Karpas-422 (cell line): ENCODE data around the gene LDAF1. TPM values are rescaled to one million over a fixed set of nuclear protein-coding genes. Genes with fewer than 3 reads are reported as not detected.

ENCODE experiments used
- DNase-seq: peaks from one replicate; pipeline ENCODE4 v3.0.0-alpha.2; 2015
- H2AFZ ChIP-seq: fragments of 200-600 bp; sonication (generic); 2 replicates; pipeline ENCODE4 v1.6.1; 2014; ENCODE audit warnings: antibody characterized with exemption, low read length, mixed read lengths
- H3K27ac ChIP-seq: fragments of 200-600 bp; sonication (generic); 2 replicates; pipeline ENCODE4 v1.5.1; 2014; ENCODE audit warnings: mild to moderate bottlenecking, low read length, moderate library complexity
- H3K27me3 ChIP-seq: fragments of 200-600 bp; sonication (generic); 2 replicates; pipeline ENCODE4 v1.6.1; 2014; ENCODE audit warnings: low read length, mixed read lengths
- H3K36me3 ChIP-seq: fragments of 200-600 bp; sonication (generic); 2 replicates; pipeline ENCODE4 v1.6.1; 2014; ENCODE audit warnings: low read length, mixed read lengths; ENCODE audit not compliant: insufficient read depth
- H3K4me1 ChIP-seq: fragments of 200-600 bp; sonication (generic); 2 replicates; pipeline ENCODE4 v1.6.1; 2014; ENCODE audit warnings: mild to moderate bottlenecking, low read length, mixed read lengths
- H3K4me2 ChIP-seq: fragments of 200-600 bp; sonication (generic); 2 replicates; pipeline ENCODE4 v1.6.1; 2014; ENCODE audit warnings: low read length, low read depth, mild to moderate bottlenecking; ENCODE audit not compliant: poor library complexity, severe bottlenecking
- H3K4me3 ChIP-seq: fragments of 200-600 bp; sonication (generic); 2 replicates; pipeline ENCODE4 v1.5.1; 2014; ENCODE audit warnings: mild to moderate bottlenecking, antibody characterized with exemption, low read length, mixed read lengths
- H3K79me2 ChIP-seq: fragments of 200-600 bp; sonication (generic); 2 replicates; pipeline ENCODE4 v1.6.1; 2014; ENCODE audit warnings: mild to moderate bottlenecking, low read length, mixed read lengths
- H3K9ac ChIP-seq: fragments of 200-600 bp; sonication (generic); 2 replicates; pipeline ENCODE4 v1.6.0; 2014; ENCODE audit warnings: low read length
- H3K9me2 ChIP-seq: fragments of 200-600 bp; sonication (generic), shearing (Covaris generic); replicated peaks from 2 replicates; pipeline ENCODE4 v1.6.0; 2014; ENCODE audit warnings: mild to moderate bottlenecking, low read length, moderate library complexity; ENCODE audit not compliant: insufficient read depth
- H3K9me3 ChIP-seq: fragments of 300-700, 200-600 bp; sonication (generic); 2 replicates; pipeline ENCODE4 v1.6.1; 2014; ENCODE audit warnings: low read length, mixed read lengths
- H4K20me1 ChIP-seq: fragments of 200-600 bp; sonication (generic); 2 replicates; pipeline ENCODE4 v1.6.1; 2014; ENCODE audit warnings: mild to moderate bottlenecking, antibody characterized with exemption, low read length, low read depth; ENCODE audit not compliant: insufficient read depth
- total RNA-seq: library from RNA; depleted of rRNA; stranded (reverse); fragments of >200 nt; shearing (Covaris generic); gene quantifications from 2 replicates; pipeline ENCODE4 v1.2.3, GENCODE V29; 2014; ENCODE audit warnings: low replicate concordance

Gene LDAF1
- total RNA-seq, 1 experiment from 2014 or later, result 48.3 TPM

DNA sequence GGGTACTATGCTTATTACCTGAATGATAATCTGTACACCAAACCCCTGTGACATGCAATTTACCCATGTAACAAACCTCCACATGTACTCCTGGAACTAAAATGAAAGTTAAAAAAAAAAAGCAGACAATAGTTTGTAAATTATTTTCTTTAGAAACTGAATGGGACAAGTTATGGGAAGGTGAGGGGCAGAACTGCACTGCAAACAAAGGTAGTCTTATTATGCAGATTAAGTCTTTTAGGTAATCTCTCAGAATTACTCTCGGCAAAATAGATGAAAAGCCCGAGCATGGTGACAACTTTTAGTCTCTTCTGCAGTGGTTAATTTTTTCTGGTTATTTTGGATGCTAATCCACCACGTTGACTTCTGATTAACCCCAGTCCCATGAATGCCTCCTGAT is 25.5 kb downstream of the LDAF1 start:
- no peak for DNase-seq
- Histone ChIP-seq H3K36me3 (peaks cover 29% of the 10 kb centered on the region), H3K27me3 (no peaks in the 10 kb centered on the region), H3K4me1 (peaks cover 4% of the 10 kb centered on the region), H3K9ac (no peak overlapping the region), H3K79me2 (no peaks in the 10 kb centered on the region), H2AFZ (no peak overlapping the region), H3K27ac (no peak overlapping the region), H3K9me2 (no peaks in the 10 kb centered on the region), H4K20me1 (no peaks in the 10 kb centered on the region), H3K9me3 (no peaks in the 10 kb centered on the region), H3K4me3 (no peak overlapping the region), H3K4me2 (no peak overlapping the region)

- H3K27ac ChIP-seq, result no peak overlapping the region
- H3K79me2 ChIP-seq, result no peaks in the 10 kb centered on the region
- no peak overlapping the region for H3K4me3 ChIP-seq
- no peak overlapping the region for H3K4me2 ChIP-seq
- peaks cover 4% of the 10 kb centered on the region for H3K4me1 ChIP-seq
- H3K27me3 ChIP-seq, result no peaks in the 10 kb centered on the region
- H3K9me3 ChIP-seq, result no peaks in the 10 kb centered on the region
- DNase-seq, result peak; percentile 49
- no peaks in the 10 kb centered on the region for H3K9me2 ChIP-seq
- H2AFZ ChIP-seq, result no peak overlapping the region
- no peaks in the 10 kb centered on the region for H4K20me1 ChIP-seq
- H3K9ac ChIP-seq, result no peak overlapping the region
- H3K36me3 ChIP-seq, result peaks cover 20% of the 10 kb centered on the region
Observed at GRCh38 chr16:21184834-21185233, 26.4 kb downstream of the LDAF1 start.

GRCh38 chr16:21185659-21186325 is 27.3 kb downstream of the LDAF1 start:
- Histone ChIP-seq H3K4me3 (no peak overlapping the region), H3K9me2 (no peaks in the 10 kb centered on the region), H3K79me2 (no peaks in the 10 kb centered on the region), H4K20me1 (no peaks in the 10 kb centered on the region), H2AFZ (no peak overlapping the region), H3K4me2 (no peak overlapping the region), H3K9ac (no peak overlapping the region), H3K4me1 (peaks cover 4% of the 10 kb centered on the region), H3K27ac (no peak overlapping the region), H3K9me3 (no peaks in the 10 kb centered on the region), H3K36me3 (peaks cover 14% of the 10 kb centered on the region), H3K27me3 (no peaks in the 10 kb centered on the region)
- DNase-seq, result no peak

- peaks cover 4% of the 10 kb centered on the region for H3K4me1 ChIP-seq
- no peaks in the 10 kb centered on the region for H4K20me1 ChIP-seq
- H3K9me2 ChIP-seq, result no peaks in the 10 kb centered on the region
- DNase-seq, result no peak
- H3K4me3 ChIP-seq, result no peak overlapping the region
- no peak overlapping the region for H3K27ac ChIP-seq
- H3K36me3 ChIP-seq, result peaks cover 9% of the 10 kb centered on the region
- H2AFZ ChIP-seq, result no peak overlapping the region
- no peaks in the 10 kb centered on the region for H3K9me3 ChIP-seq
- no peak overlapping the region for H3K4me2 ChIP-seq
- no peaks in the 10 kb centered on the region for H3K79me2 ChIP-seq
- H3K27me3 ChIP-seq, result no peaks in the 10 kb centered on the region
- H3K9ac ChIP-seq, result no peak overlapping the region
Observed at GRCh38 chr16:21186326-21186691, 27.8 kb downstream of the LDAF1 start.

DNA sequence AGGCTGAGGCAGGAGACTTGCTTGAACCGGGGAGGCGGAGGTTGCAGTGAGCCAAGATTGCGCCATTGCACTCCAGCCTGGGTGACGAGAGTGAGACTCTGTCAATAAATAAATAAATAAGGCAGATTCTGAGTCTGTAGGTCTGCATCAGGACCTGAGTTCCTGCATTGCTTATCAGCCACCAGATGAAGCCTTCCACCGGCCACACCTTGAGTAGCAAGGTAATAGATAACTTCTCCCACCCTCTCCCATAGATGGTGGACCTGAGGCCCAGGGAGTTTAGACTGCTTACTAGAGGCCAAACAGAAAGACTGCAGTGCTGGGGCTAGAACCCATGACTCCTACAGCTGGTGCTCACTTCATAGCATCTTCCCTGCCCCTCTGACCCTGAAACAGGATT is 30.8 kb downstream of the LDAF1 start:
- no peak overlapping the region for H3K4me2 ChIP-seq
- no peak overlapping the region for H3K4me3 ChIP-seq
- 0 out of 2 replicates have a peak, but pooled peaks cover 3% of the 10 kb centered on the region for H3K27me3 ChIP-seq
- no peaks in the 10 kb centered on the region for H4K20me1 ChIP-seq
- no peak for DNase-seq
- no peak overlapping the region for H3K27ac ChIP-seq
- no peaks in the 10 kb centered on the region for H3K79me2 ChIP-seq
- H2AFZ ChIP-seq, result no peak overlapping the region
- H3K9me2 ChIP-seq, result no peaks in the 10 kb centered on the region
- no peaks in the 10 kb centered on the region for H3K36me3 ChIP-seq
- H3K4me1 ChIP-seq, result peaks cover 4% of the 10 kb centered on the region
- H3K9me3 ChIP-seq, result no peaks in the 10 kb centered on the region
- no peak overlapping the region for H3K9ac ChIP-seq

- H3K4me3 ChIP-seq, result no peak overlapping the region
- no peak overlapping the region for H3K4me2 ChIP-seq
- H3K9me3 ChIP-seq, result no peaks in the 10 kb centered on the region
- no peaks in the 10 kb centered on the region for H3K9me2 ChIP-seq
- no peak overlapping the region for H3K9ac ChIP-seq
- H2AFZ ChIP-seq, result no peak overlapping the region
- H4K20me1 ChIP-seq, result no peaks in the 10 kb centered on the region
- H3K27ac ChIP-seq, result no peak overlapping the region
- H3K4me1 ChIP-seq, result peaks cover 8% of the 10 kb centered on the region
- DNase-seq, result no peak
- 0 out of 2 replicates have a peak, but pooled peaks cover 3% of the 10 kb centered on the region for H3K27me3 ChIP-seq
- H3K36me3 ChIP-seq, result no peaks in the 10 kb centered on the region
- no peaks in the 10 kb centered on the region for H3K79me2 ChIP-seq
Observed at GRCh38 chr16:21190013-21190412, 31.5 kb downstream of the LDAF1 start.

DNA sequence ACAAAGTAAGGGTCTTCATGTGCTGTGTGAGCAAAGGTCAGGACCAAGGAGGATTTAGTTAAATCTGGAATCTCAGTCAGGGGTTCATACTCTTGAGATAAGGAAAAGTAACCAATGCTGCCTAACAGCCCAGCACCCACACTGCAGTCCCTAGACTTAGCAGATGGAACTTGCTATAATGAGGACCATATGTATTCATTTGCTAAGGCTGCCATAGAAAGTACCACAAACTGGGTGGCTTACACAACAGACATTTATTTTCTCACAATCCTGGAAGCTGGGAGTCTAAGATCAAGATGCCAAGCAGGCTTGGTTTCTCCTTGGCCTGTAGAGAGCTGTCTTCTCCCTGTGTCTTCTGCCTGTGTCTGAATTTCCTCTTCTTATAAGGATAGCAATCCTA is 32.1 kb downstream of the LDAF1 start:
- DNase-seq, result no peak
- H3K4me1 ChIP-seq, result peaks cover 8% of the 10 kb centered on the region
- no peaks in the 10 kb centered on the region for H4K20me1 ChIP-seq
- no peak overlapping the region for H3K4me3 ChIP-seq
- H3K79me2 ChIP-seq, result no peaks in the 10 kb centered on the region
- no peaks in the 10 kb centered on the region for H3K36me3 ChIP-seq
- H2AFZ ChIP-seq, result no peak overlapping the region
- H3K9me2 ChIP-seq, result no peaks in the 10 kb centered on the region
- no peak overlapping the region for H3K4me2 ChIP-seq
- H3K9ac ChIP-seq, result no peak overlapping the region
- H3K27me3 ChIP-seq, result 0 out of 2 replicates have a peak, but pooled peaks cover 3% of the 10 kb centered on the region
- no peak overlapping the region for H3K27ac ChIP-seq
- no peaks in the 10 kb centered on the region for H3K9me3 ChIP-seq

DNA sequence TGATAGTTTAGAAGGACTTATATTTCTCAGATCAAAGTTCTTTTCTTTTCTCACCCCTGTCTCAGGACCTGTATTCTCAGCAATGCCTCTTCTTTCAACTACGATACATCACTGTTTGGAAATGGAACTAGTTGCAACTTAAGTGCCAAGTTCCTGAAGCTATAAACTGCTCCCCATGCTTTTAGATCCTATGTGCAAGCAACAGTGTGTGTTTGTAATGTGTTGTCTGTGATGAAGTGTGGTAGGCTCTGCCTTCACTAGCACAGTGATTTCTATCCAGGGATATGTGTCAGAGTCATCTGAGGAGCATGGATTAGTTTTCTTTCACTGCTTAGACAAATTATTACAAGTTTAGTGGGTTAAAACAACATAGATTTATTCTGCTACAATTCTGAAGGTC is 34.5 kb downstream of the LDAF1 start:
- Histone ChIP-seq H3K9ac (no peak overlapping the region), H3K4me2 (no peak overlapping the region), H3K9me2 (no peaks in the 10 kb centered on the region), H3K27ac (no peak overlapping the region), H3K27me3 (0 out of 2 replicates have a peak, but pooled peaks cover 3% of the 10 kb centered on the region), H3K9me3 (no peaks in the 10 kb centered on the region), H3K36me3 (no peaks in the 10 kb centered on the region), H3K4me1 (peaks cover 15% of the 10 kb centered on the region), H3K4me3 (no peak overlapping the region), H4K20me1 (no peaks in the 10 kb centered on the region), H2AFZ (no peak overlapping the region), H3K79me2 (no peaks in the 10 kb centered on the region)
- no peak for DNase-seq
